Measurements from ENCODE around the gene RGPD8.

DNA sequence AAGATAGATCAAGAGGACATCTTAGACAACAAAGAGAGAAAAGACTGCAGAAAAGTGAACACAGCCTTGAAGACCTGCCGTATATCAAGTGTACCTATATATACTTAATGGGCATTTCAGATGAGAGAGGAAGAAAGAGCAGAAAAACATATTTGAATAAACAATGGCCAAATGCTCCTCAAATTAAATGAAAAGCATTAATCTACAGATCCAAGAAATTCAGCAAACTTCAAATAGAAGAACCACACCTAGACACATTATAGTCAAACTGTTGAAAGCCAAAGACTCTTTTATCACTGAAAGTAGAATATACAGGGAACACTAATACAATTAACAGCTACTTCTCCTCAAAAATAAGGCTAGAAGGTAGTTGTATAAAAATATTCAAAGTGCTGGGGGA is 29.8 kb upstream of the RGPD8 start:
- TF ChIP-seq, protein P1, sequence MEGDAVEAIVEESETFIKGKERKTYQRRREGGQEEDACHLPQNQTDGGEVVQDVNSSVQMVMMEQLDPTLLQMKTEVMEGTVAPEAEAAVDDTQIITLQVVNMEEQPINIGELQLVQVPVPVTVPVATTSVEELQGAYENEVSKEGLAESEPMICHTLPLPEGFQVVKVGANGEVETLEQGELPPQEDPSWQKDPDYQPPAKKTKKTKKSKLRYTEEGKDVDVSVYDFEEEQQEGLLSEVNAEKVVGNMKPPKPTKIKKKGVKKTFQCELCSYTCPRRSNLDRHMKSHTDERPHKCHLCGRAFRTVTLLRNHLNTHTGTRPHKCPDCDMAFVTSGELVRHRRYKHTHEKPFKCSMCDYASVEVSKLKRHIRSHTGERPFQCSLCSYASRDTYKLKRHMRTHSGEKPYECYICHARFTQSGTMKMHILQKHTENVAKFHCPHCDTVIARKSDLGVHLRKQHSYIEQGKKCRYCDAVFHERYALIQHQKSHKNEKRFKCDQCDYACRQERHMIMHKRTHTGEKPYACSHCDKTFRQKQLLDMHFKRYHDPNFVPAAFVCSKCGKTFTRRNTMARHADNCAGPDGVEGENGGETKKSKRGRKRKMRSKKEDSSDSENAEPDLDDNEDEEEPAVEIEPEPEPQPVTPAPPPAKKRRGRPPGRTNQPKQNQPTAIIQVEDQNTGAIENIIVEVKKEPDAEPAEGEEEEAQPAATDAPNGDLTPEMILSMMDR (IDR thresholded peaks at IDR 0.05) = no peak
- no peak for TF ChIP-seq POLR2A (IDR thresholded peaks at IDR 0.05)
